B cell (primary cell): ENCODE measurements around the gene DNAAF1.

Experiments
- CTCF ChIP-seq: fragments of 200-600 bp; IDR thresholded peaks from one replicate; pipeline ENCODE4 v1.8.0; 2022; ENCODE audit warnings: antibody characterized with exemption, mild to moderate bottlenecking
- EZH2 ChIP-seq: IDR thresholded peaks from 2 replicates; pipeline ENCODE4 v1.6.1; 2012; ENCODE audit warnings: borderline replicate concordance, low read depth, mild to moderate bottlenecking, moderate library complexity, low read length; ENCODE audit not compliant: insufficient read depth, poor library complexity, severe bottlenecking

- TF ChIP-seq CTCF (no peak), EZH2 (no peak)
These were observed 7.8 kb upstream of the DNAAF1 start for GRCh38 chr16:84137287-84137686.
